ENCODE measurements around the gene DCTD.

Gene DCTD

DNA sequence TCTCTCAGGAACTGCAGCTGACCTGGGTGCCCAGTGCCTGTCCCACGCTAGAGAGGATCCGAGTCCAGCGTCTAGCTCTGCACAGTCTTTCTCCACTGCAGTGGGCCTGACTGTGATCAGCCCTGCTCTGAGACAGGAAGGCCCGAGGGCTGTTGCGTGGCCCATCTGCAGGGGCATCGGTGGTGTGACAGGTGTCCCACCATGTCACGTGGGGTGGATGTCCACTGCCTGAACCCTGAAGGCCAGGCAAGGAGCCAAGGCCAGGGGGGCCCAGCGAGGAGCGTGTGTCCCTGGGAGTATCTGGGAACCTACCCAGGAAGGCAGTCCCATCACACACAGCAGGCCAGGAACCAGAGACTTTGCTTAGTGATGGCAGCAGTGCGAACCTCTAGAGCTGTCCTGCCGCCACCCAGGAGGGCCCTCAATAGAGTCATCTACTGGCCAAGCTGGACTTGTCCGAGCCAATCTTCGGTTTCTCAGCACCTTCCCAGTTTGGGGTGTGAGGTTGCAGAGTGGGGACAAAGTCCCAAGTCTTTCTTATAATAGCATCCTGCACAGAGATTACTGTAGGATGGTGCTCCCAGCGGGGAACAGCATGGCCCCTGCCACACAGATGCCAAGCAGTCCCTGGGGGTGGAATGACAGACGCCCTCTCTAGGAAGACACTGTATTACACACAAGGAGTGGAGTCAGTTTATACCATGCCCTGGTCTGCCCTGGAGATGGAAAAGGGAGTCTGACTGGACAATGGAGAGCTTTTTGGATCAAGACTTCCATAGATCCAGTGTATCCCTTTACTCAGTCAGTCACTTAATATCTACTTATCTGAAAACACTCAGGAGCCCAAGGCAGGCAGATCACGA lies 38.3 kb downstream of the DCTD start:
- DNase-seq = no peak
- in situ Hi-C loops (cut with HindIII; ENCODE audit: low pct_ligation_motif_present, low pct_unique_long_range_greater_than_20kb, low sequenced_read_pairs) = no loop called here

DNA sequence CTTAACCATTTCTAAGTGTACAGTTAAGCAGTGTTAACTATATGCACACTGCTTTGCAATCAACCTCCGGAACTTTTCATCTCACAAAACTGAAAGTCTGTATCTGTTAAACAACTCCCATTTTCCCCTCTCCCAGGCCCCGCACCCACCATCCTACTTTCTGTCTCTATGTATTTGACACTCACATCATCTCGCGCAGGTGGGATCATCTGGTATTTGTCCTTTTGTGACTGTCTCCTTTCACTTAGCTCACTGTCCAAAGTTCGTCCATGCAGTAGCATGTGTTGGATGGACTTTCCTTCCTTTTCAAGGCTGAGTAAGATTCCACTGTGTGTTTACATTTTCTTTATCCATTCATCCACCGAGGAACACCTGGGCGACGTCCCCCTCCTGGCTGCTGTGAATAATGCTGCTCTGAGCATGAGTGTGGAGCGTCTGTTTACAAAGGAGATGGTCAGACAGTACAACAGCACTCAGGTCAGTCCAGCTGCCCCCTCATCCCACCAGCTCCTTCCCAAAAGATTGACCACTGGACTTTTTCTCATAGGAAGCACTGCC lies 39.8 kb downstream of the DCTD start:
- no peak for DNase-seq
- in situ Hi-C loops (cut with HindIII; ENCODE audit: low pct_ligation_motif_present, low pct_unique_long_range_greater_than_20kb, low sequenced_read_pairs) = no loop called here

DNA sequence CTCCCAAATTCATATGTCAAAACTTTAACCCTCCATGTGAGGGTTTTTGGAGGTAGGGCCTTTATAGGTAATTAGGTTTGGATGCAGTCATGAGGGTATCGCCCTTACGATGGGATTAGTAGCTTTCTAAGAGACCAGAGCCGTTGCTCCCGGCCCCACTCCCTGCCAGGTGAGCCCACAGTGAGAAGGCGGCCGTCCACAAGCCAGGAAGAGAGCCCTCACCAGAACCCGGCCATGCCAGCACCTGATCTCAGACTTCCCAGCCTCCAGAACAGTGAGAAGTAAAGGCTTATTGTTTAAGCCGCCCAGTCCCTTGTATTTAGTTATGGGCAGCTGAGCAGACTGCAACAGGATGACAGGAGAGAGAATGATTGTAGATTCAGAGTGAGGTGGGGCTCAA lies 40.8 kb downstream of the DCTD start:
- DNase-seq = no peak

DNA sequence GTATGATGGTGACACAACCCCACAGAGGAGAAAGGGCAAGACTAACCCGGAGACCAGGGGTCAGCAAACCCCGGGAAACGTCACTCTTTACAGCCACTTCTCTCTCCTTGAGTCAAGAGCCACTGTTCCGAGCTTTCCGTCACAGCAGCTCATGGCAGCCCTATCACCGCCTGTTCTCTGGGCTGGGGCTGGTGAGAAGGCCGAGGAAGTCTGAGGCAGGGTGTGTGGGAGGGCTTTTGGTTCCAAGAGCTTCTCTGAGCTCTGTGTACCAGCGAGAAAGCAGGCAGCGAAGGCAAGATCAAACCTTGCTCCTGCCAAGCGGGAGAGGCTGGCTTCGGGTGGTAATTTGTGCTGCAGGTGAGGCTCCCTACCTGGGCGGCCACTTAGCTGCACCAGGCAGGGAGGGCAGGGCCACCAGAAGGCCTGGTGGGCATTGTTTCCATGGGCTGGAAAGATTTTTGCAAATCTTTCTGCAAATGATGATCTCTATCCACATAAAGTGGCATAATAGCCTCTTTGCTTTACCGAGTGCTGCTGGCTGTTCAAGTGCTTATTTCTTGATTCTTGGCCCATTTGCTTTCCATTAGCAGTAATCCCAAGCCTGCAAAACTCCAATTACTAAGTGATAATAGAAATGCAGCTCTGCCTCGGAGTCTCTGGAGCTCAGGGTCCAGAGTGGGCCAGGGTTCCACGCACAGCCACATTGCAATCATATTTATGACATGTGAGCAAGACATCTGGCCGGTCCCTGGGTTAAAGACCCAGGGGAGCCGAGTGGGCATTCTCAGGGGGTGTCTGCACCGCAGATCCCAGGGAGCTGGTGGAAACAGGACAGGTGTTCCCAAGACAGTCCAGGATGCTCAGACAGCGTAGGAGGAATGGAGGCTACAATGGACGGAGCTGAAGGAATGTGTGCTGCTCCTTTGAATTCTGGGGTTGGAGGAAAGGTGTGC lies 41.5 kb downstream of the DCTD start:
- no peak for DNase-seq
- in situ Hi-C loops (cut with HindIII; ENCODE audit: low pct_ligation_motif_present, low pct_unique_long_range_greater_than_20kb, low sequenced_read_pairs) = no loop called here

More for the DNA sequence above, 40.8 kb downstream of the DCTD start:
- in situ Hi-C loops (cut with HindIII; ENCODE audit: low pct_ligation_motif_present, low pct_unique_long_range_greater_than_20kb, low sequenced_read_pairs) = no loop called here

DNA sequence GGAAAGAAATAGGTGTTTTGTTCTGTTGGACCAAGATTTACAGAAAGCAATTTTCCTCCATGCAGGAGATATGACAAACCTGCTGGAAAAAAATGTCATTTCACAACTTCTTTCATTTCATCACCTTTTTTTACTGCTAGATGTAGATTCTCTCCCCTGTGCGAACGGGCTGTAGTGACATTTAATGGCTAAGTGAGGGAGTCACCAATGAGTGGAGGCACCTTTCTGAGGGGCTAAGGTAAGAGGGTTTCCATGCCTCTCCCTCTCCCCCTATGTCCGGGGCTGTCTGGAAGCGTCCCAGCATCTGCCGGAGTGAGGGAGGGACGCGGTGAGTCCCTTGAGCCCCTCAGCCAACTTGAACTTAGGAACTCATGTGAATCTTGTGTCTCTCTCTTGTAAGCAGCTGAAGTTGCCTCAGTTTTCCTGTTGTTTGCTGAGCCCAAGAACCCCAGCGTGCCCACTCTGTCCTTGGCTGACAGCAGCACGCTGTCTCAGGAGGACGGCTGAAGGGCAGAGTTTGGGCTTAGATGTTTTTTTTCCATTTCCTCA lies 42.3 kb downstream of the DCTD start:
- in situ Hi-C loops (cut with HindIII; ENCODE audit: low pct_ligation_motif_present, low pct_unique_long_range_greater_than_20kb, low sequenced_read_pairs) = no loop called here
- DNase-seq = no peak

DNA sequence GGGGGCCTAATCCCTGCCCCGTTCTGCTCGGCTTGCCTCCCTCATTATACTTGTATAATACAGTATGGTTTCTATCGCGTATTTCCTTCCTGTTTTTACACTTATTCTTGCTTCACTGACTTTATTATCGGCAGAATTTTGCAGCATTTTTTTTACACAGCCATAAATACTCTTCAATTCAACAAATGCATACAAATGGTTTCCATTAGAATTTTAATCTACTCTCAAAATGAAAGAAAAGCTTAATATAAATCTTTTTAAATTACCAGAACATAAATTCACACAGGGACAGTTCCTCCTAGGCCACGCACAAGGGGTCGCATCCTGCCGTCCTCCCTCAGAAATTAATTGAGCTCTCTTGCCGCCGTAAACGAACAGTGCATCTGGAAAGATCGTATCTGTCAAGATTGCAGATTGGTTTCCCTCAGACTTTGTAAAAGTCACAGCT lies 42.9 kb downstream of the DCTD start:
- DNase-seq = no peak
- in situ Hi-C loops (cut with HindIII; ENCODE audit: low pct_ligation_motif_present, low pct_unique_long_range_greater_than_20kb, low sequenced_read_pairs) = no loop called here

DNA sequence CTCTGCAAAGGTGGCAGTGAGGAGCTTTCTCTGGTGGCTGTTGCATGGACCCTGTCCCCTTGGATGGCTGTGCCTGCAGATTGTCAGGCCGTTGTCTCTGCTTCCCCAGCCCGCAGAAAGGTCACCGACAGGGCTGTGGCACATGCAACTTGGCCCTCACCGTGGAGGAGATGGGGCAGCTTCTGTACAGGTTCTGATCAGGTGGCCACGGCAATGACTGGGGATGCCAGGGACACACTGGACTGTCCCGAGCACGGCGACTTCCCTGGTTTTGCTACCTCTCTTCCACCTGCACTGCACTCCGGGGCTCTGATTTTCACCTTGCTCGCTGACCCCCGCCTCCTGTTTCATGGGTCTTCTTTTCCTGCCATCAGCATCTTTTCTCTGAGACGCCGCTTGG lies 43.5 kb downstream of the DCTD start:
- in situ Hi-C loops (cut with HindIII; ENCODE audit: low pct_ligation_motif_present, low pct_unique_long_range_greater_than_20kb, low sequenced_read_pairs) = no loop called here
- no peak for DNase-seq

DNA sequence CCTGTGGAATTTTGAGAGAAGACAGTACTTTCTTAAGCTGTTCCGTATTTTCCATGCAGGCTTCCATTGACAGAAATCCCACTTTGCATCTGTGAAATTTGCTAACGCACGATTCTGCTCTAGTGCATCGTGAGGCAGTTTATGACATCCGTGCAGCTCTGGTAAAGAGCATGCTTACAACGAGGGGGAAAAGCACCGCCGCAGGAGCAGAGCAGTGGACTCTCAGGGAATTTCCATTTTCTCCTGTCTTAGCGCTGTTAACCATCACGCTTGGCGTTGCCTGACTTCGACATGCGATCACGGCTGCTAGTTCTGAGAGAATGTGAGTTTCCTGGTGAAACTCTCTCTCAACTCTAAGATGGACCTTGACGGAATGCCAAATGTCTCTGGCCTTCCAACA lies 43.9 kb downstream of the DCTD start:
- no peak for DNase-seq
- in situ Hi-C loops (cut with HindIII; ENCODE audit: low pct_ligation_motif_present, low pct_unique_long_range_greater_than_20kb, low sequenced_read_pairs) = no loop called here

DNA sequence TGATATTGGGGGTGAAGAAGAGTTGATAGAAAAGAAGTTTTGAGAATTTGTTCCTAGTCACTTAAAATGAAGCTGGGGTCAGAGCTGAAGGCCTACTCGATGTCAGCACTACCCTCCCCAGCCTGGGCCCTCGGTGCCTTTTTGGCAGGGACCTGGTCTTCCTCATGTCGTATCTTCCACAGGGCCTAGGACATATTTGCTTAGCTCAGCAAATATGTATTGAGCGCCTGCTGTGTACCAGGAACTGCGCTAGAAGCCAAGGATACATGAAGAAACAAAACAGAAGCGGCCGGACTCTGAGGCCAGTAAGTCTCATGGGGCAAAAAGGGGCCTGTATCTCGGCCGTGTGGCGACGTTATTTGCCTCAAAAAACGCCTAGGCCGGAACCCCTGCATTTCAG lies 44.3 kb downstream of the DCTD start:
- in situ Hi-C loops (cut with HindIII; ENCODE audit: low pct_ligation_motif_present, low pct_unique_long_range_greater_than_20kb, low sequenced_read_pairs) = no loop called here
- no peak for DNase-seq

DNA sequence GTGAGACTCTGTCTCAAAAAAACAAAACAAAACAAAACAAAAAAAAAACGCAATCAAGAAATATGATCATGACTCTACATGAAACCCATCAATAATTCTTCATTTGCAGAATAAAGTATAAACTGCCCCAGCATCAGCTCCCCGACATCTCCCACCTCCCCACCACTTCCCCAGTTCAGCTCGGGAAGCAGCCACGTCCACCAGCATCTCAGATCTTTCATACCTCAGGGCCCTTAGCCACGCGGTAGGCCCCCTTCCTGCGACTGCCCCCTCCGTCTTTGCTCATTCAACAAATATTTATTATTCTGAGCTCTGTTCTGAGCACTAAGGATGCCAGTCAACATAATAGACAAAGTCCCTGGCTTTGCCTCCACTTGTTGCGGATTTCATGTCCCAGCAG lies 45.6 kb downstream of the DCTD start:
- in situ Hi-C loops (cut with HindIII; ENCODE audit: low pct_ligation_motif_present, low pct_unique_long_range_greater_than_20kb, low sequenced_read_pairs) = no loop called here
- DNase-seq = no peak

DNA sequence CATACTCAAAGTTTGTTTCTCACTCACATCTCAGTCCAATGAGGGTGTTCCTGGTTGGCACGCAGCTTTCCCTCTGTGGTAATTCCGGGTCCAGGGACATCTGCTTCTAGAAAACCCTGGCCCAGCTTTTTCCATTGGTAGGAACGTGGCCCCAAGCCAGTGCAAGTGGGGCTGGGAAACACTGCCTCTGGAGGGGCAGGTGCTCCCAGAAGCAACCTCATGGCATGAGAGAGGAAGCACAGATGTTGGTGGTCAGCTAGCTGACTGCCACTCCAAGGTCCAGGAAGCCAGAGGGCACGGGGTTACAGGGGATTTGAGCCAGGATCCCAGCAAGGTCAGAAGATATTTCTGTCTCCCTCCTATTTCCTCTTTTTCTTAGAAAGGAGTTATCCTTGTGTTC lies 47.5 kb downstream of the DCTD start:
- in situ Hi-C loops (cut with HindIII; ENCODE audit: low pct_ligation_motif_present, low pct_unique_long_range_greater_than_20kb, low sequenced_read_pairs) = no loop called here
- no peak for DNase-seq

DNA sequence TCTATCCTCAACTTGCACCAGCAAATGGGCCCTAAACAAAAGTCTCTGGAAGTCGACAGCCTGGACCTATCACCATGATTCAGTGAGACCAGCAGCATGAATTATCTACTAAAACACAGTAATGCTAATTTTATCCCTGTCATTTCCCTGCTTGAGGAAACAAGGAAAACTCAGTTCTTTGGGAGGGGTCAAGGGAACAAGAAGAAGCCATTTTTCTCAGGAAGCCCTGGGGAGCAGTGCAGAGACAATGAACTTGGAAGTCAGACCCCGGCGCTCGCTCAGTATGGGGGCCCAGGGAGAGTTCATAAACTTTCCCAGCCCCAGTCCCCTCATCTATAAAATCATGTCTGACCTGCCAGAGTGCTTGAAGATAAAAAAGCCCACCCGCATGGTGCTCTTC lies 50.4 kb downstream of the DCTD start:
- in situ Hi-C loops (cut with HindIII; ENCODE audit: low pct_ligation_motif_present, low pct_unique_long_range_greater_than_20kb, low sequenced_read_pairs) = no loop called here
- no peak for DNase-seq

DNA sequence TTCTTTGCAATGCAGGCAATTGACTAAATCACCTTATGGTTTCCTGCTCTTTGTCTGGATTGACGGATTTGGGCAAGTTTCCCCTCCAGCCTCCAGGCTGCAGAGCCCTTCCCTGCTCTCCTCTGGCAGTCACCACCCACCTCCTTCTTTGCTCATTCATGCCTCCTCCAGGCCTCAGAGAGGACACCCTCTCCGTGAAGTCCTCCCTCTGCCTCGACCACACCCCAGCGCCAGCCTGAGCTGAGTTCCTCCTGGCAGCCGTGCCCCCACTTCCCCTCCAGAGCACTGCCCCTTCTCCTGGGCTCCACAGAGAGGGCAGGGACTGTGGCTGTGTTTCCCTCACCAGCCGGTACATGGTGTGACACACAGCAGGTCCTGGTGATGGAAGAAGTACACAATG lies 53.7 kb downstream of the DCTD start:
- in situ Hi-C loops (cut with HindIII; ENCODE audit: low pct_ligation_motif_present, low pct_unique_long_range_greater_than_20kb, low sequenced_read_pairs) = no loop called here
- DNase-seq = no peak

DNA sequence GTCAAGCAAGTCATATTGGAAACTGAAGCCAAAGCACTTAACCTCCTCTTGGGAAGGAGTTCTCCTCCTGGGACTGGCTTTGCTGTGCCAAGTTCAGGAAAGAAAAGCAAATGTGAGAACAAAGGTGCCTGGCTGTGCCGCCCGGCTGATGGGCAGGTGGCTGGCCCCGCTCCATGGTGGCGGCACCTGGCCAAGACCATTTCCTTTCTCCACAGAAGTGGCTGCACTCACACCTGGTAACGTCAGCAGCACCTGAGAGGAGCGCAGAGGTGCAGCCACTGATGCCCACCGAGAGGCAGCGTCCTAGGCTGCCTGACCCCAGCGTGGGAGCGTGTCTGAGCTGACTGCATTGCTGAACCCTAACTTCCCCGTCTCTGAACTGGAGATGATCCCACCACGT lies 54.3 kb downstream of the DCTD start:
- DNase-seq = no peak

DNA sequence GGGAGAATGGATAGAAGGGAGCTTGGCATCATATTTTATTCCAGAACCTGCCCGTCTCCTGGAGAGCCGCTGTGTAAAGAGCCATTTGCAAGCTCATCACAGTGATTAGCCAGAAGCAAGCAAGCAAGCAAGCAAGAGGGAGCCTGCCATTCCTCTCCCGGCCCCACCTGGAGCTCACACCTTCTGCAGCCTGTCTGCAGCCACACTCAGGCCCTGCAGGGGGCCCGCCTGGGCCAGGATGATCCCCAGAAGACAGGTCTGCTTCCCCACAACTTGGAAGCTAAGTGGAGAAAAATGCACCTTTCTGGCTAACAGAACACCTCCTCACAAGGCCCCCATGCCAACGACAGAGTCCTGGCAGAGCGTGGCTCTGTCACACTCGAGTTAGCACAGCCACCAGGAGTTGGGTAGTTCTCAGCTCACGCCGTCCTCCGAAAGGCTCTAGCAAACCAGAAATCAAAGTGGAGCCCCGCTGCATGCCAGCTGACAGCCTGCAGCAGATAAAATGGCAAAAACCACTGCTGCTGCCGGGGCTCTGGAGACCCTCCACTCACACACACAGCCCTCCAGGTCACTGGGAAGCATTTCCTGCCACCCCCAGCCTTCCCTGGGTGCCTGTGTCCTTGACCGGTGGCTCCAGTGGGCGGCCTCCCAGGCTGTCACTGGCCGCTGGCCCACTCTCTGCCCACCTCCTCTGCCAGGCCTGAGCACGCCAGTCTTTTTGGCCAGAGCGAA lies 54.9 kb downstream of the DCTD start:
- DNase-seq = no peak

More for the DNA sequence above, 54.3 kb downstream of the DCTD start:
- in situ Hi-C loops (cut with HindIII; ENCODE audit: low pct_ligation_motif_present, low pct_unique_long_range_greater_than_20kb, low sequenced_read_pairs) = no loop called here

DNA sequence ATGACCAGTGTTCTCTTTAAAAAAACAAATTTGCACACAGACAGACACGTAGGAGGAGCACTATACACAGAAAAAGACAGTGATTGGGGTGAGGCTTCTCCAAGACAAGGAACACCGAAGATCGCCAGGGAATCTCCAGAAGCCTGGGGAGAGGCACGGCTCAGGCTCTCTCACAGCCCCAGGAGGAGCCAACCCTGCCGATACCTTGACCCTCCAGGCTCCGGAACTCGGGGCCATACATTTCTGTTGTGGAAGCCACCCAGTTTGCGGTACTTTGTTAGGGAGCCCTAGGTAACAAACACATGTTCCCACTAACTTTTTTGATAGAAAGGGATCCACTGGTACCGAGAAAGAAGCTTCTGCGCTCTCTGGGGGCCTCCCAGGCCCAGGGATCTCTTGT lies 55.8 kb downstream of the DCTD start:
- DNase-seq = no peak
- in situ Hi-C loops (cut with HindIII; ENCODE audit: low pct_ligation_motif_present, low pct_unique_long_range_greater_than_20kb, low sequenced_read_pairs) = no loop called here

More for the DNA sequence above, 54.9 kb downstream of the DCTD start:
- in situ Hi-C loops (cut with HindIII; ENCODE audit: low pct_ligation_motif_present, low pct_unique_long_range_greater_than_20kb, low sequenced_read_pairs) = no loop called here

DNA sequence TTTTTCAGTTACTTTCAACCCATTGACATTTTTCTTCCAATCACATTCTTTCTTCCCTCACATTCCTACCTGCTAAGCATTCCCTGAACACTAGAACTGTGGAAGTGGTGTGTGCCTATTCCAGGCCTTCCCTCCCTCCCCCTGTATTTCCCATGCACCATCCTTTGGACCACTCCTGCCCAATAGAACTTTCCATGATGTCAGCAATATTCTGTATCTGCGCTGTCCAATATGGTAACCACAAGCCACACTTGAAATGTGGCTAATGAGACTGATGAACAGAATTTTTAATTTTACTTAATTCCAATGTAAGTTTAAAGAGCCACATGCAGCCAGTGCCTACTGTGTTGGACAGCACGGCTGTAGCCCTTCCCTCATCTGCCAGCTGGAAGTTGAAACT lies 57.5 kb downstream of the DCTD start:
- in situ Hi-C loops (cut with HindIII; ENCODE audit: low pct_ligation_motif_present, low pct_unique_long_range_greater_than_20kb, low sequenced_read_pairs) = no loop called here
- DNase-seq = no peak

DNA sequence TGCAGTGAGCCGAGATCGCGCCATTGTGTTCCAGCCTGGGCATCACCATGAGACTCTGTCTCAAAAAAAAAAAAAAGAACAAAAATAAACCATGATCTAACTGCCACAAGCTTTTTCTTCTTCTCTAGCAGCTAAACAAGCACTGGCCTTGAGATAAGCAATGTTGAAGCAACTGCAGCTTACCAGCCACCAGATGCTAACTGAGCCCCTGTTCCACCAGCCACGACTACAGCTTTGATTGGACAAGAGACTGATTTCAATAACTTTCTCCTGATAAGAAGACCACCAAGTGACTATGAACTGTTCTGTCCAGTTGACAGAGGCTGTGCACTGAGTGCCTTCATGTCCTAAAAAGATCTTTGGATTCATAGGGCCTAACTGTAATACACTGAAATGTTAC lies 58.5 kb downstream of the DCTD start:
- in situ Hi-C loops (cut with HindIII; ENCODE audit: low pct_ligation_motif_present, low pct_unique_long_range_greater_than_20kb, low sequenced_read_pairs) = no loop called here
- no peak for DNase-seq

Measured in ACHN (cell line).